ENCODE measurements around the gene NDUFAF5. TPM values are rescaled to one million over a fixed set of nuclear protein-coding genes. Genes with fewer than 3 reads are reported as not detected.

NDUFAF5 gene
- polyA plus RNA-seq, 3 donors = 5.9 to 15.2 (median 7.8) TPM

GRCh38 chr20:13809855-13810254, 25.0 kb downstream of the NDUFAF5 start:
- no peaks in the 10 kb centered on the region for H3K27me3 Mint-ChIP-seq (ENCODE audit: low read depth in 3 of 3)
- 100% methylated on average over 3 of the region's 3 CpGs for WGBS (ENCODE audit: insufficient coverage)
- H3K27me3 ChIP-seq (ENCODE audit: control insufficient read depth in 2 of 2, insufficient read depth in 2 of 2, low read length in 2 of 2) = no peaks in the 10 kb centered on the region

GRCh38 chr20:13810446-13810845, 25.6 kb downstream of the NDUFAF5 start:
- intact Hi-C loops (cut with micrococcal nuclease) = no loop called here
- Histone ChIP-seq H3K27me3 (ENCODE audit: control insufficient read depth in 2 of 2, insufficient read depth in 2 of 2, low read length in 2 of 2) (no peaks in the 10 kb centered on the region), H3K9me3 (replicated peaks in 1 of 2; ENCODE audit: control insufficient read depth in 1 of 2, insufficient read depth in 1 of 2, low read length in 2 of 2) (no peaks in the 10 kb centered on the region), H3K27ac (ENCODE audit: low read depth in 1 of 2, low read length in 2 of 2) (no peak overlapping the region), H4K20me1 (ENCODE audit: insufficient read depth, low read length) (no peaks in the 10 kb centered on the region), H3K4me3 (replicated peaks in 1 of 3; ENCODE audit: low read depth in 2 of 3, low read length in 3 of 3) (no peak overlapping the region), H3K79me2 (ENCODE audit: insufficient read depth, low read length) (no peaks in the 10 kb centered on the region), H3K9ac (ENCODE audit: insufficient read depth, low read length, poor library complexity, severe bottlenecking) (no peak overlapping the region), H3K4me1 (ENCODE audit: control insufficient read depth in 1 of 2, insufficient read depth in 2 of 2, low read length in 2 of 2) (no peaks in the 10 kb centered on the region), H2AFZ (ENCODE audit: insufficient read depth, low read depth, low read length, poor library complexity, severe bottlenecking) (no peak overlapping the region), H3K4me2 (replicated peaks; ENCODE audit: extremely low read depth, low read length, poor library complexity, severe bottlenecking) (no peak overlapping the region), H3K36me3 (replicated peaks in 1 of 2; ENCODE audit: control insufficient read depth in 1 of 2, insufficient read depth in 2 of 2, low read length in 2 of 2) (peaks cover 87 to 100% of the 10 kb centered on the region in 2 donors)
- H3K36me3 Mint-ChIP-seq = peaks cover 21 to 25% of the 10 kb centered on the region in 2 donors
- H3K9me3 Mint-ChIP-seq = no peaks in the 10 kb centered on the region
- no peaks in the 10 kb centered on the region for H3K27me3 Mint-ChIP-seq (ENCODE audit: low read depth in 3 of 3)
- no peak overlapping the region for H3K27ac Mint-ChIP-seq
- H3K4me3 Mint-ChIP-seq = no peak overlapping the region
- peaks cover 4% of the 10 kb centered on the region for H3K4me1 Mint-ChIP-seq
- DNase-seq = no peak
- no peak for TF ChIP-seq CTCF (IDR thresholded peaks at IDR 0.05)

More at GRCh38 chr20:13809855-13810254, 25.0 kb downstream of the NDUFAF5 start:
- Histone ChIP-seq H3K9me3 (replicated peaks in 1 of 2; ENCODE audit: control insufficient read depth in 1 of 2, insufficient read depth in 1 of 2, low read length in 2 of 2) (no peaks in the 10 kb centered on the region), H3K36me3 (replicated peaks in 1 of 2; ENCODE audit: control insufficient read depth in 1 of 2, insufficient read depth in 2 of 2, low read length in 2 of 2) (peaks cover 85 to 100% of the 10 kb centered on the region in 2 donors), H3K9ac (ENCODE audit: insufficient read depth, low read length, poor library complexity, severe bottlenecking) (no peak overlapping the region), H3K4me2 (replicated peaks; ENCODE audit: extremely low read depth, low read length, poor library complexity, severe bottlenecking) (no peak overlapping the region), H3K4me3 (replicated peaks in 1 of 3; ENCODE audit: low read depth in 2 of 3, low read length in 3 of 3) (no peak overlapping the region), H4K20me1 (ENCODE audit: insufficient read depth, low read length) (no peaks in the 10 kb centered on the region), H3K4me1 (ENCODE audit: control insufficient read depth in 1 of 2, insufficient read depth in 2 of 2, low read length in 2 of 2) (no peaks in the 10 kb centered on the region), H2AFZ (ENCODE audit: insufficient read depth, low read depth, low read length, poor library complexity, severe bottlenecking) (no peak overlapping the region), H3K27ac (ENCODE audit: low read depth in 1 of 2, low read length in 2 of 2) (no peak overlapping the region), H3K79me2 (ENCODE audit: insufficient read depth, low read length) (no peaks in the 10 kb centered on the region)
- Mint-ChIP-seq H3K9me3 (no peaks in the 10 kb centered on the region), H3K4me1 (peaks cover 4% of the 10 kb centered on the region), H3K4me3 (no peak overlapping the region), H3K36me3 (peaks cover 19 to 23% of the 10 kb centered on the region in 2 donors), H3K27ac (no peak overlapping the region)
- TF ChIP-seq CTCF (IDR thresholded peaks at IDR 0.05) = no peak
- no peak for DNase-seq
- intact Hi-C loops (cut with micrococcal nuclease) = no loop called here
